Brain pericyte (primary cell): ENCODE results near the gene APH1A.
"Not testable (repeated sequence)": the region's sequence is repeated elsewhere in the genome, so short reads cannot be mapped to it uniquely, and the experiment has no call there.

Source experiments
- DNase-seq: peaks from one replicate; pipeline ENCODE4 v3.0.0-alpha.2; 2012; ENCODE audit warnings: low read depth, low spot score

The APH1A gene

GRCh38 chr1:150268705-150269403, at the start of gene APH1A:
Gene APH1A (minus strand): TSS chr1:150269016. CDS start chr1:150268810, 206 bp downstream.
- peak; percentile 83 for DNase-seq

- DNase-seq: not testable (repeated sequence)
Observed at GRCh38 chr1:150314691-150315090, 45.9 kb upstream of the APH1A start.

DNA sequence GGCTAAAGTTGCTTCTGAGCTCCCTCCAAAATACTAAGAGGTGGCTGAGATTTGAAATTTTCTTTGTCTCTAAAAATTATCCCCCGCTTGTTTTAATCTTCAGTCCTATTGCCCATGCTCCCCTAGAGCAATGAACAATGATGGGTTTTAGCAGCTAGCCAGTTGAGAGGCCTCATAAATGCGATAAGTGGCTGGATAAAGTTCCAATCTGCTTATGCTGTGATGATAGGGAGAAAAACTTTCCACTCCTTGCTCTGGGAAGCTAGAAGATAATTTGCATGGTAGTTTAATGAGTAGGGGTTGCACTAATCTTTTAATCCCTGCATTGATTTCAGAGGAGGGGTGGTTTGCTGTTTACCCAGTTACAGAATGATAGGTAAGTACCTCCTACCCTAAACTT, 42.9 kb upstream of the APH1A start:
- no peak for DNase-seq

- DNase-seq: no peak
Observed at GRCh38 chr1:150309758-150310508, 41.1 kb upstream of the APH1A start.

- DNase-seq: not testable (repeated sequence)
Observed at GRCh38 chr1:150308585-150308984, 39.8 kb upstream of the APH1A start.

GRCh38 chr1:150302902-150303301, 34.1 kb upstream of the APH1A start:
- no peak for DNase-seq

DNA sequence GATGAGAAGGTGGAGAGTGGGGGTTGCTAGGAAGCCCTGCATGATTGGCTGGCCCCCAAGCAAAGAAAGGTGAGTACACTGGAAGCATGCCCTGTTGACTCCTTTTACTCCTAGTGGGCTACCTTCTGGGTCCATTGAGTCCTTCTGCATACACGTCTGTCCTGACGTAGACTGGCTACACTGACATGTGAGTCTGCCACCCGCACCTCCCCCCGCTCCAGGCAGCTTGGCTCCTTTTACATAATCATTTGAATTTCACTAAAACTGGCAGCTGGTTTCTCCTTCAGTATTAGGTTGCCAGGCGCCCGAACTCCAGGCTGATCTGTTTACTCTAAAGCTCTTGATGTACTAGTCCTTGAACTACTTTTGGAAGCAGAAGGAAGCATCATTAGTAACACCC, 33.5 kb upstream of the APH1A start:
- DNase-seq: no peak

- no peak for DNase-seq
Observed at GRCh38 chr1:150299716-150300115, 30.9 kb upstream of the APH1A start.

- no peak for DNase-seq
Observed at GRCh38 chr1:150295476-150295875, 26.7 kb upstream of the APH1A start.

DNA sequence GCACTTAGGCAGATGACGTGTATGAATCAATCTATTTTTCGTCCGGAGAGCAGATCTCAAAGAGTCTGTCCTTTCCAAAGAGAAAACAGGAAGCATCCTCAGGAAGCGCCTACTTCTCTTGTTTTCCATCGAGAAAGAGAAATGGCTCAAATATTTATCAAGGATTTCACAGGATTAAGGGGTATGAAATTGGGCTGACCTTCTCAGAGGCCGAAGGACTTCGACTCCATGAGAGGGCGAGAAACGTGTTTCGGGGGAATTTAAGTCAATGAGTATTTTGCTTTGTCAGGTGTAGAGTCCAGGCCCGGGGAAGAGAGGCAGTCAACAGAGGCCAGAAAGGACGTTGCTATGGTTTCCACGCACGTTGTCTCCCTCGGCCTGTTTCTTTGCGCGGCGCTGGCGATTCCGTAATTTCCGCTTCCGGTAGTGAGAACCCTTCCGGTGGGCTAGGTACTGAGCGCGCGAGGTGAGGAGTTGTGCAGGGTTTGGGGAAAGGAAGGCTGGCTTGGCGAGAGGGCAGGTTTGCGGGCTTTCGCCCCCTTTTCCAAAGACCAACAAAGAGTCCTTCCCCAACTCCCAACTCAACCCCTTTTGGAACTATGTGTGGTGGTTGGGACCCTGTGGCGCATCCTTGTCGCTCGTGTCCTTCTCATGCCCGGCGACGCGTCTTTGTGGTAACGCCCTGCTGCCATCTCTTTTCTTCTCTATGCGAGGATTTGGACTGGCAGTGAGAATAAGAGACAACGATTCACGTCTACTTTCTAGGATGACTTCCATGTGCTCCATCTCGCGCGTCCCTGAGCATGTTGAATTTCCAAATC, 24.8 kb upstream of the APH1A start, which contains the start of gene MRPS21:
MRPS21 (plus strand) TSS at position 429 of the 821 bp plus-strand sequence. CDS start 506 bp downstream, outside the sequence.
- DNase-seq: peak; percentile 50

- DNase-seq: no peak
Observed at GRCh38 chr1:150288822-150289221, 20.0 kb upstream of the APH1A start.

DNA sequence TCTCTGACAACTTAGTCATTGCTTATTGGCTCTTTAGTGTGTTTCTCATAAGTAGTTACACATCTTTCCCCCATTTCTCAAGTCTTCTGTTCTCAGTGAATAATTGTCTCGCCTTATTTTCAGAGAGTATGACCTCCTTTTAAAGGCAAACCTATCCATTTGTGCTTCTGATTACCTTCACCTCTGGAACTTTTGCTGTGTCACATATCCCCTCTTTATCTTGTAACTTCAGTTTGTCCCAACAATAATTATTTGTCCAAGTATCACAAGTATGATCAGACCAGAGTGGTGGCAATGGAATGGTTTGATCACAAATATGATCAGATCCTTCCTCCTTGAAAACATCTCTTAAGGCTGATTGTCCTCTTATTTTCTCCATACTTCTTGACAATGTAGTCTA, 19.6 kb upstream of the APH1A start:
- DNase-seq: no peak

GRCh38 chr1:150283260-150283659, 14.4 kb upstream of the APH1A start:
- no peak for DNase-seq

DNA sequence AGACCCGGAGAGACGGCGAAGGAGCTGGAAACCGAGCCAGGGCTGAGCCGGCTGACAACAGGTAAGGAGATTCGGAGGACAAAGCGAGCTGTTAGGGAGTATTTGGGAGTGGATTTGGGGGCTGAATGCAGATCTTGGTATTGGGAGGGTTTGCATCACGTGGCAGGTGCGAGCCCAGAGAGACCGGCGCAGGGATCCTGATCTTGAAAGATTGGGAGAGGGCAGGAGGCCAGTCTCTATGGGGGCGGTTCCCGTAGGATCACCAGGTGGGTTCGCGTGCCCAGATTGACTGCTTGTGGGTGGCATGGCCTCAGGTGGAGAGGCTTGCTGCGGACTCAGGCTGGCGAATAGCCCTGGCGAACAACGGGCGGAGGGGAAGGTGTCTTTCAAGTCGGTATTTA, 13.7 kb upstream of the APH1A start:
- no peak for DNase-seq

DNA sequence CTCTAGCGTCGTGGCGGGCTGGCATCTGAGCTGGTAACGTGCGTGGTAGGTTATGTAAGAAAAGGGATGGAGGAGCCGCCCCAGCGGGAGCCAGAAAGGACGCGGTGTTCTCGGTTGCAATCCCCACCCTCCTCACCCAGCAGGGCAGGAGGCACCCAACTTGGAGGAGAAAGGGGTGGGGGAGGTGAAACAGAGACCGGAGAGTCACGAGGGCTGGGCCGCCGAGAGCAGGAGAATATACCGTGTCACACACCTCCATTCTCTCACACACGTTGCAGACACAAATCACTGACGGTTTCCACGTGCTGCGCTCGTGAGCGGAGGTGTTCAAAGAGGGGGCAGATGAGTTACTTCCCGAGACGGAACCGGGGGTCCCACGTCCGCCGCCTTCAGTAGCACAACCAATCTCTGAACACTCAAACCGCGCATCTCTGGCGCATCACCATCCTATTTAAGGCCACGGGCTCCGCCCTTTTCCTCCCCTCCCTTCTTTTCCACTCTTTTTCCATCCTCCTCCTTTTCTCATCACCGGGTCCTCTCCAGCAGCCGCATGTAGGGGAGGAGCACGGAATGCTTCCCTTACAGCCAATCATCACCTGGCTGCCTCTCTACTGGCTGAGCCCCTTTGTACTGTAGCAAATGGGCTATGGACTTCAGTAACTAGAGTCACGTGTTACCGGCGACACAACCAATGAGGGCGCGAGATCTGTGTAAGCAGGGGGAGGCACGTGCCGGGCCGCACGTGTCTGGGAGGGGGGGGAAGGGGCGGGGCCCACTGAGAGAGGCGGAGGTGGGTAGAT, 13.1 kb upstream of the APH1A start, which contains the start of gene CIART:
CIART (plus strand) TSS at position 797 of the 800 bp plus-strand sequence. CDS start 714 bp downstream, outside the sequence.
- peak; percentile 95 for DNase-seq

- no peak for DNase-seq
Observed at GRCh38 chr1:150281221-150281757, 12.5 kb upstream of the APH1A start.

DNA sequence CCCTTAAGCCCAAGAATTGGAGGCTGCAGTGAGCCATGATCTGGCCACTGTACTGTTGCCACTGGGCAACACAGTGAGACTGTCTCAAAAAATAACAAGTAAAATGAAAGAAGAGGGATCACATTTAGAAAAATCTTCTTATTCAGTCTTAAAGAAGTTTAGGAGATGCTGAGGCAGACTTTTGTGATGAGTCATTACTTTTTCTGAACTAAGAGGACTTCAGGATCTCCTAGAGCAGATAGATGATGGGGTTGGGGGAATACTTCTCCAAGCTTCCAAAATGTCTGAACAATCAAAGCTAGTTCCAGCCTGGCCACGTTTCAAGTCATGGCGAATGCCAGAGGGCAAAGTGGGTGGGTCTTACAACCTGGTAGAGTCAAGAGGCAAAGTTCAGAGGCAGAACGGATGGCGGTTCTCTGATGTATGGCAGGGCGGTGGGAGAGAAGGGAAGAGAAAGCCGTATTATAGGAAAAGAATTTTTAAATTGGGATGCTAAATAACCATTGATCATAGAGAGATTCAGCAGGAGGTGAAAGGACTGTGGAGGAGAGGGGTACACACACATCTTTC, 11.4 kb upstream of the APH1A start:
- no peak for DNase-seq

- no peak for DNase-seq
Observed at GRCh38 chr1:150273311-150273710, 4.5 kb upstream of the APH1A start.

DNA sequence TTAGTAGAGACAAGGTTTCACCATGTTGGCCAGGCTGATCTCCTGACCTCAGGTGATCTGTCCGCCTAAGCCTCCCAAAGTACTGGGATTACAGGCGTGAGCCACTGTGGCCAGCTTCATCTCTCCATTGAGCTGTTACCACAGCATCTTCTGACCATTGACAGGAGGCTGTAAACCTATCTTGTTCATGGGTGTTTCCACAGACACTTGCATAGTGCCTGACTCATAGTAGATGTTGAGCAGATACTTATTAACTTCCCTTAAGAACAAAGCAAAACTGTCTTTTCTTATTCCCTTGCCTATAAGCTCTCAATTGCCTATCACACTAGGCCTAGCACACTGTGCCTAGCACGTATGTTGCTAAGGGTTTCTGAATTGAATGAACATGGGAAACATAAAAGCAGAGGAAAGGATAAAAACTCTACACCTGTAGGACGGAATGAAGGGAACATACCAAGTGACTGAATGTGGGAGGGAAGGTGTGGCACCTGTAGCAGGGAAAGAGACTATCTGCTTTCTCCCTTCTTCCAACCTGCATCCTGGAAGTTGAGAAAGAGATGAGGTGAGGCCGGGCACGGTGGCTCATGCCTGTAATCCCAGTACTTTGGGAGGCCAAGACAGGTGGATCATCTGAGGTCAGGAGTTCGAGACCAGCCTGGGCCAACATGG, 2.6 kb upstream of the APH1A start:
- DNase-seq: no peak

DNA sequence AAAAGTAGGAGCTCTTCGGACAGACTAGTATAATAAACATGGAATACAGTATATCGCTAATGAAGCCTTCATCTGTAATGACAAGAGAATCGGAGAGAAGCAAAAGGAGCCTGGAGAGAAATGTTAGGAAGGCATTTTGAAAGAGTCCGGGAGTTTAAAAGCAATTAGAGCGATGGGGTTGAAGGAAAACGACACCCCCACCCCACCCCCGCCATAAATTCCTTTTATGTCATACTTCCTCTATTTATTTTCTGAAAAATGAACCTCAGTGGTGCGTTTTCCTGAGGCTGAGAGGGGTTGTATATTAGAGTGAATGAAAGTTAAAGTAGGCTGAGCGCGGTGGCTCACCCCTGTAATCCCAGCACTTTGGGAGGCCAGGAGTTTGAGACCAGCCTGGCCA, 635 bp upstream of the APH1A start:
- DNase-seq: no peak
